Gastroesophageal sphincter (tissue), 3 donors: ENCODE results near the gene MIDN.

Experiments
- EP300 ChIP-seq: sonication (generic); formaldehyde crosslinking; IDR thresholded peaks from one replicate; pipeline ENCODE4 v1.6.1; 2017; ENCODE audit warnings: antibody characterized with exemption, mild to moderate bottlenecking
- POLR2A ChIP-seq, 2 donors: fragments of 450-650 bp; IDR thresholded peaks; one replicate each; pipeline ENCODE4 v1.6.1; 2017; ENCODE audit warnings: antibody characterized with exemption in 2 of 2, mild to moderate bottlenecking in 2 of 2, moderate library complexity in 1 of 2
- POLR2AphosphoS5 ChIP-seq: sonication (generic); formaldehyde crosslinking; IDR thresholded peaks from one replicate; pipeline ENCODE4 v1.6.1; 2017; ENCODE audit warnings: antibody characterized with exemption
- TF ChIP-seq, protein P1 (sequence below), 4 experiments: fragments of 200-600 bp in 2 of 4; fragments of 450-650 bp in 2 of 4; sonication (generic) in 1 of 4; IDR thresholded peaks; one replicate each; pipeline ENCODE4 v1.5.1; 2017 to 2019; ENCODE audit warnings: antibody characterized with exemption in 4 of 4, mild to moderate bottlenecking in 2 of 4, moderate library complexity in 2 of 4

DNA sequence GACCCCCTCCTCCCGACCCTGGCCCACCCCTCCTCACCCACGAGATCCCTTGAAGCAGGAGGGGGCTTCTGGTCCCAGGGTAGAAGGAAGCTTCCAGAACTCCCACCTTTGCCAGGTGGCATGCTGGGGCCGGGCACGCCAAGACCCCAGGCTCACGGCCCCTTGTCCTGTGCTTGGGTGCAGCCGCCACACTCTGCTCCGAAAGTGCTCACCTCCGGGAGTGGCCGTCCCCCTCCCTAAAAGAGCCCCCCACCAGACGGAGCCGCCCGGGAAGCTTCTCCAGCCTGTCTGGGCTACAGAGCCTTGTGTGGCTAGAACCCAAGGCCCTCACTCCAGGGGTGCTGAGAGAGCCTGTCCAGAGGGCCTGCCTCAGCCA, 35.5 kb downstream of the MIDN start:
- TF ChIP-seq, protein P1, sequence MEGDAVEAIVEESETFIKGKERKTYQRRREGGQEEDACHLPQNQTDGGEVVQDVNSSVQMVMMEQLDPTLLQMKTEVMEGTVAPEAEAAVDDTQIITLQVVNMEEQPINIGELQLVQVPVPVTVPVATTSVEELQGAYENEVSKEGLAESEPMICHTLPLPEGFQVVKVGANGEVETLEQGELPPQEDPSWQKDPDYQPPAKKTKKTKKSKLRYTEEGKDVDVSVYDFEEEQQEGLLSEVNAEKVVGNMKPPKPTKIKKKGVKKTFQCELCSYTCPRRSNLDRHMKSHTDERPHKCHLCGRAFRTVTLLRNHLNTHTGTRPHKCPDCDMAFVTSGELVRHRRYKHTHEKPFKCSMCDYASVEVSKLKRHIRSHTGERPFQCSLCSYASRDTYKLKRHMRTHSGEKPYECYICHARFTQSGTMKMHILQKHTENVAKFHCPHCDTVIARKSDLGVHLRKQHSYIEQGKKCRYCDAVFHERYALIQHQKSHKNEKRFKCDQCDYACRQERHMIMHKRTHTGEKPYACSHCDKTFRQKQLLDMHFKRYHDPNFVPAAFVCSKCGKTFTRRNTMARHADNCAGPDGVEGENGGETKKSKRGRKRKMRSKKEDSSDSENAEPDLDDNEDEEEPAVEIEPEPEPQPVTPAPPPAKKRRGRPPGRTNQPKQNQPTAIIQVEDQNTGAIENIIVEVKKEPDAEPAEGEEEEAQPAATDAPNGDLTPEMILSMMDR (IDR thresholded peaks at IDR 0.05), result no peak
- TF ChIP-seq EP300 (no peak), POLR2A (IDR thresholded peaks at IDR 0.05) (no peak), POLR2AphosphoS5 (no peak)
